AG20443 (cell line): ENCODE data around the gene AGPAT3.
A peak's percentile ranks its signal among the peaks of the same experiment; 100 is the strongest.

ENCODE experiments used
- DNase-seq: peaks from one replicate; pipeline ENCODE4 v3.0.0; 2012; ENCODE audit warnings: low spot score, mixed read lengths

The AGPAT3 gene

GRCh38 chr21:43907751-43908150, 42.7 kb downstream of the AGPAT3 start:
- no peak for DNase-seq

GRCh38 chr21:43908167-43908566, 43.1 kb downstream of the AGPAT3 start:
- no peak for DNase-seq

- no peak for DNase-seq
Observed at GRCh38 chr21:43909741-43910400, 44.8 kb downstream of the AGPAT3 start.

GRCh38 chr21:43910460-43910859, 45.4 kb downstream of the AGPAT3 start:
- DNase-seq: no peak

GRCh38 chr21:43911015-43911934, 46.3 kb downstream of the AGPAT3 start:
- no peak for DNase-seq

GRCh38 chr21:43911935-43912487, 47.0 kb downstream of the AGPAT3 start:
- DNase-seq: no peak

GRCh38 chr21:43912500-43912899, 47.5 kb downstream of the AGPAT3 start:
- no peak for DNase-seq

- no peak for DNase-seq
Observed at GRCh38 chr21:43912910-43913309, 47.9 kb downstream of the AGPAT3 start.

- DNase-seq: no peak
Observed at GRCh38 chr21:43913928-43914327, 48.9 kb downstream of the AGPAT3 start.

- DNase-seq: no peak
Observed at GRCh38 chr21:43916076-43916475, 51.1 kb downstream of the AGPAT3 start.

- DNase-seq: peak; percentile 44
Observed at GRCh38 chr21:43916691-43917514, 51.9 kb downstream of the AGPAT3 start.

GRCh38 chr21:43917515-43918384, 52.7 kb downstream of the AGPAT3 start:
- no peak for DNase-seq

GRCh38 chr21:43918385-43918947, 53.4 kb downstream of the AGPAT3 start:
- DNase-seq: no peak

GRCh38 chr21:43919283-43919682, 54.3 kb downstream of the AGPAT3 start:
- DNase-seq: no peak

- no peak for DNase-seq
Observed at GRCh38 chr21:43919871-43920801, 55.1 kb downstream of the AGPAT3 start.

GRCh38 chr21:43921571-43921978, 56.6 kb downstream of the AGPAT3 start:
- DNase-seq: no peak

- DNase-seq: no peak
Observed at GRCh38 chr21:43921979-43922945, 57.2 kb downstream of the AGPAT3 start.

GRCh38 chr21:43922949-43923348, 57.9 kb downstream of the AGPAT3 start:
- no peak for DNase-seq
